SK-N-MC (cell line): ENCODE measurements around the gene RASL11B.

Experiments
- EZH2 ChIP-seq: fragments of 200-600 bp; sonication (generic); IDR thresholded peaks from one replicate; pipeline ENCODE4 v1.6.1; 2017; ENCODE audit warnings: antibody characterized with exemption
- POLR2AphosphoS5 ChIP-seq: IDR thresholded peaks from 2 replicates; pipeline ENCODE4 v1.6.1; 2012; ENCODE audit warnings: mild to moderate bottlenecking, low read depth, low read length, borderline replicate concordance

GRCh38 chr4:52864793-52865192, 2.7 kb downstream of the RASL11B start:
- TF ChIP-seq EZH2 = no peak
- peak; percentile 37; the same call in 1 of the 2 replicates for TF ChIP-seq POLR2AphosphoS5
